NCI-H2196 treated with DMSO at 0.1 percent for 48 hours (cell line): ENCODE results near the gene TXNL4B.
"Not testable (repeated sequence)": the region's sequence is repeated elsewhere in the genome, so short reads cannot be mapped to it uniquely, and the experiment has no call there.

ENCODE experiments used
- DNase-seq: peaks from one replicate; lab custom pipeline; 2025; ENCODE audit not compliant: unreplicated experiment; lab: John Stamatoyannopoulos, UW

The TXNL4B gene

GRCh38 chr16:72073560-72074230 is 19.7 kb downstream of the TXNL4B start:
- no peak for DNase-seq

DNA sequence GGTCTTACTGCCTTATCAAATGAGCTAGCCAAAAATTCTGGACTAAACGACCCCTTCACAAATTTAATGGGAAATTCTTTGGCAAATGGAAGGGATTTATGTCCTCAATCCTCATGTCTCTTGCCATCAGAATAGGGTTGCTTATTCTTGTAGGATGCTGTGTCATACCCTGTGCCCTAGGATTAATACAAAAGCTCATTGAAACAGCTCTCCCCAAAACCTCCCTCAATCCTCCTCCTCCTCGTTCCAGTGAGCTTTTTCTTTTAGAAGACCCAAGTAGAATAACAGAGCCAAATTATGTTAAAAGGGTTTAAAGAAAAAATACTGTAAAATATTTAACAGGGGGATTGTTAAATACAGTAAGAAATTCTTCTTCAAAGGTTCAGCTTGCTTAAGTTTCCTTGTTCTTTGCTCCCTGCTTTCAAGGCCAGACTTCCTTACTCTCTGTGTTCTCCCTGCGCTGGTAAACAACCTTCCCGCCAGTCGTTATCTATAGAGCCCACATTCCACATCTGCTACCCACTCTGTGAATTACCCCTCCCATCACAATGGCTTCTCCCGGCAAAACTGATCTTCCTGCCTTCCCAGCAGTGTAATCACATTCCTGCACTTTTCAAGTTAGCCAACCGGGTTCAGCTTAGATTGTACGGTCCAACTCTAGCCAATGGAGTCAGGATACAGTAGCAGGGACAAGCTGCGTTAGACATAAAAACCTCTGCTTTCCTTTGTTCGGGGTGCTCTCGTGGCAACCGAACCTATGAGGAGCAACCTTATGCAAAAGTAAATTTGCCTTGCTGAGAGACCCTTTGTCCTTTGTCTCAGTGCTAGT is 20.7 kb downstream of the TXNL4B start:
- DNase-seq = no peak

DNA sequence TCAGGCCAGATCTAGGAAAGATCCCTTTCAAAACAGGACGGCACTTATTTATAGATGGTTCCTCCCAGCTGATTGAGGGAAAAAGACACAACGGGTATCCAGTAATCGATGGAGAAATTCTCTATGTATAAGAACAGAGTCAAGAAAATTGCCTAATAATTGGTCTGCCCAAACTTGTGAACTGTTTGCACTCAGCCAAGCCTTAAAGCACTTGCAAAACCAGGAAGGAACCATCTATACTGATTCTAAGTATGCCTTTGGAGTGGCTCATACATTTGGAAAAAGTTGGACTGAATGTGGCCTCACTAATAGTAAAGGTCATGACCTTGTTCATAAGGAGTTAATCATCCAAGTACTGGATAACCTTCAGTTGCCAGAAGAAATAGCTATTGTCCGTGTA is 24.5 kb downstream of the TXNL4B start:
- DNase-seq = no peak

- DNase-seq = peak; percentile 2
Observed at GRCh38 chr16:72066747-72067146, 26.7 kb downstream of the TXNL4B start.

DNA sequence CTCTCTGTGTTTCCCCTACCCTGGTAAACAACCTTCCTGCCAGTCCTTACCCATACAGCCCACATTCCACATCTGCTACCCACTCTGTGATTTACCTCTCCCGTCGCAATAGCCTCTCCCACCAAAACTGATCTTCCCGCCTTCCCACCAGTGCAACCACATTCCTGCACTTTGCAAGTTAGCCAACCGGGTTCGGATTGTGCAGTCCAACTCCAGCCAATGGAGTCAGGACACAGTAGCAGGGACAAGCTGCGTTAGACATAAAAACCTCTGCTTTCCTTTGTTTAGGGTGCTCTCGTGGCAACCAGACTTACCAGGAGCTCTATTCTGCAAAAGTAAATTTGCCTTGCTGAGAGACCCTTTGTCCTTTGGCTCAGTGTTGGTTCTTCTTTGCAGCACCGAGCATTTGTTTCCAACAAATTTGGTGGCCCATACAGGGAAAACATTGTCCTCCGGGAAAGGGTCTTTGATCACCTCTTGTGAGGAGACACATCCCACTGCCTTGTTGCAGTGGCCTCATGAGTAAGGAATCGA is 29.0 kb downstream of the TXNL4B start:
- DNase-seq = no peak

GRCh38 chr16:72061564-72061963 is 31.9 kb downstream of the TXNL4B start:
- no peak for DNase-seq

- DNase-seq = no peak
Observed at GRCh38 chr16:72060405-72060804, 33.0 kb downstream of the TXNL4B start.

DNA sequence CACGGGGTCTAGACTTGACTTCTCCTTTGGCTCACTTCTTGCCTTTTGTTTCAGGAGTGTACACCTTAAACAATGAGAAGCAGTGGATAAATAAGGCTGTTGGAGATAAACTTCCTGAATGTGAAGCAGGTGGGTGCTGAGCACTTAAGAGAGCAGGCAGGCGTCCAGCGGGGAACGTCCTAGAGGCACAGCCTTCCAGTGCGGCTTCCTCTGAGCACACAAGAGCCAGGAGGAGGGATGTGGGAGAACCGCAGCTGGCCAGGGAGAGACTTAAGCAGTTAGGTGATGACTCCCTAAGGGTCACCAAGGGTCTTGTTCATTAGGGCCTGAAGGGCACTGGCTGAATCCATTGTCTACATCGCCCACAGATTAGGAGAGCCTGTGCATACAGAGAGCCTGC is 34.4 kb downstream of the TXNL4B start:
- DNase-seq = not testable (repeated sequence)

GRCh38 chr16:72057313-72057712 is 36.1 kb downstream of the TXNL4B start:
- not testable (repeated sequence) for DNase-seq

- no peak for DNase-seq
Observed at GRCh38 chr16:72055911-72056310, 37.5 kb downstream of the TXNL4B start.

DNA sequence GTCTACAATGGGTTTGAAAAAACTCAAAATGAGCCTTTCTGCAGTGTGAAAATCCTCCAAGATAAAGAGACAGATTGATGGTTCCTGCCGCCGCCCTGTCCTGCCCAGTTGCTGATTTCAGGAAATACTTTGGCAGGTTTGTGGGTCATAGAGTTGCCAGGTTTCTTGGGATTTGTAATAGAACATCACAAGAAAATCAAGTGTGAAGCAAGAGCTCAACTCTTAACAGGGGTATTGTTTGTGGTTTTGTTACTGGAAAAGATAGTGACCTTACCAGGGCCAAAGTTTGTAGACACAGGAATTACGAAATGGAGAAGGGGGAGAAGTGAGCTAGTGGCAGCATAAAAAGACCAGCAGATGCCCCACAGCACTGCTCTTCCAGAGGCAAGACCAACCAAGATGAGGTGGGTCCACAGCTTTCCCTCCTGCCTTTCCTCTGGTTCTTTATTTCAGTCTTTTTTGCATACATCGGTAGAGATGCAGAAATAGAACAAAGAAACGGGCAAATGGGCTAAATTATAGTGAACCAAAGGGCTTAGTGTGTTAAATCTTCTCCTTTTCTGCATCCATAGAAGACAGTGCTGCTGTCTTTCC is 39.1 kb downstream of the TXNL4B start, which contains the start of gene HP:
HP (plus strand) TSS at position 252 of the 594 bp plus-strand sequence; CDS start at position 400, 148 bp downstream.
- not testable (repeated sequence) for DNase-seq

DNA sequence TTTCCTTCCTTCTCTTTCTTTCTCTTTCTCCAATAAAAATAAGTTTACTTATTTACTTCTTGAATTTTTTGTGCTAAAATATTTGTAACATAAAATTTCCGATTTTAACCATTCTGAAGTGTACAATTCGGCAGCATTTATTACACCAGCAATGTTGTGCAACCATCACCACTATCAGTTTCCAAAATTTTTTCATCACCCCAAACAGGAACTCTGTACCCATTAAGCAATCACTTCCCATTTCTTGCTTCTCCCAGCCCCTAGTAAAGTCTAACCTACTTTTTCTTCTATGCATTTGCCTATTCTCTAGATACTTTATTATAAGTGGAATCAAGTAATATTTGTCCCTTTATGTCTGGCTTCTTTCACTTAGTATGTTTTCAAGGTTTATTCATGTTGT is 41.6 kb downstream of the TXNL4B start:
- DNase-seq = no peak

GRCh38 chr16:72050769-72051464 is 42.5 kb downstream of the TXNL4B start:
- no peak for DNase-seq

DNA sequence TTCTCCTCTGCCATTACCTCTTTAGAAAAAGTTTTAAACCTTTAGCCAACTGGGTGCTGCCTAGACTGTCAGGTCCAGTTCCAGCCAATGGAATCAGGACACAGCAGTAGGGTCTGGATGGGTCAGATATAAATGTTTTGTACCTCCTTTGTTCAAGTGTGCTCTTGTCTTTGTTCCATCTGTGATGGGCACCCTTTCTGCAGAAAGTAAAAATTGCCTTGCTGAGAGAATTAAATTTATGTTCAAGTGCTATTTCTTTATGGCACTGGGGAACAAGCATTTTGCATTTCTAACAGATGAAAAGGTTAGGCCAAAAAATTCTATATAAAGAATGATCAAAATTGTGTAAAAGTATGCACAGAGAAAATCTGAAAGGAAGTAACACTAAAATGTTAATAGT is 44.3 kb downstream of the TXNL4B start:
- DNase-seq = no peak

GRCh38 chr16:72044825-72045359 is 48.5 kb downstream of the TXNL4B start:
- DNase-seq = no peak

GRCh38 chr16:72044296-72044695 is 49.1 kb downstream of the TXNL4B start:
- no peak for DNase-seq

- DNase-seq = no peak
Observed at GRCh38 chr16:72043539-72043938, 49.9 kb downstream of the TXNL4B start.

DNA sequence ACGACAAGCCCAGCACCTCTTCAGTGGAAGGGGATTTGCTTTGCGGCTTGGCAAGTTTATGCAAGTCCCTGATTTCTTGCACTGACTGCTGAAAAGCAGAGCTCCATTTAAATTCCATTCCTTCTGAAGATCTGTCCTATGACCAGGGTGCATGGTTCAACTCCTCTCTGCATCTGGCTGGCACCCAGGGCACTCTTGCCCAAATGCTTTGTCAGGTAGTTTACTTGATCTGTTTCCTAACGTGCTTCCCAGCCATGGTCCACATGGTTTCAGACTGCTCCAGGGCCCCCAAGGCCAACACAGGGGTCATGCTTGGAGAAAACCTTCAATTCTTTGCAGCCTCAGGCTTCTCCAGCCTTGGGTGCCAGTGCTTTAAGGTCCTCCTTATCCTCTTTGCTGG is 50.4 kb downstream of the TXNL4B start:
- no peak for DNase-seq

DNA sequence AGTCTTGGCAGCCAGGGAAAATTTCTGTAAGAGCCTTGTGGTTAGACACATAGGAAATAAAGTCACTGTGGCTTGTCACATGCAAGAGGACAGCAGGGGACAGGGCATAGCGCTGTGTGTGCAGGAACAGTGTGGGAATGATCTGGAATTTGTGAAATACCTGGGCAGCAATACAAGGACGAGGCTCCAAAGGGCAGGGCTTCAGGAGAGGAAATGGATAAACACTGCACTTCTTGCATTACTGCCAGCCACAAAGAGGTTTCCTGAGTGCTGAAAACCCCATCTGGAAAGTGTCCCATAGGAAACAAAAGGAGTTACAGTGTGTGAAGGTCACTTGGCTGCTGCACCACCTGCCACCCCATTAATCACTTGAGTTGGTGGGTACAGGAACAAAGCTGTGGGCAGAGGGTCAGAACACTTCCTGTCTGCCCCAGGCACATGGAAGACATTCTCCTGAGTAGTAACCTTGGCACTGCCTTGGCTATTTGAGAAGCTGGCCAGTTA is 51.2 kb downstream of the TXNL4B start:
- peak; percentile 1 for DNase-seq

- no peak for DNase-seq
Observed at GRCh38 chr16:72036098-72036497, 57.3 kb downstream of the TXNL4B start.
